ENCODE data around the gene SUSD6. TPM values are rescaled to one million over a fixed set of nuclear protein-coding genes. Genes with fewer than 3 reads are reported as not detected.
A peak's percentile ranks its signal among the peaks of the same experiment; 100 is the strongest.
"Not testable (repeated sequence)": the region's sequence is repeated elsewhere in the genome, so short reads cannot be mapped to it uniquely, and the experiment has no call there.

SUSD6 gene
- total RNA-seq, 1 donor from 2014 or later, result 4.9 TPM

- FAIRE-seq, result no peak
Observed at GRCh38 chr14:69705706-69706105, 94.3 kb downstream of the SUSD6 start.

GRCh38 chr14:69708049-69708448, 96.7 kb downstream of the SUSD6 start:
- FAIRE-seq (no peak), DNase-seq (ENCODE audit: low spot score in 2 of 2) (no peak)

More at GRCh38 chr14:69705706-69706105, 94.3 kb downstream of the SUSD6 start:
- DNase-seq (ENCODE audit: low spot score in 2 of 2), result no peak

GRCh38 chr14:69708586-69709560, 97.5 kb downstream of the SUSD6 start:
- DNase-seq (ENCODE audit: low spot score in 2 of 2) (no peak), FAIRE-seq (no peak)

- FAIRE-seq (no peak), DNase-seq (ENCODE audit: low spot score in 2 of 2) (no peak)
Observed at GRCh38 chr14:69710378-69710777, 99.0 kb downstream of the SUSD6 start.

- DNase-seq (ENCODE audit: low spot score in 2 of 2) (no peak), FAIRE-seq (no peak)
Observed at GRCh38 chr14:69711065-69711464, 99.7 kb downstream of the SUSD6 start.

GRCh38 chr14:69711477-69711876, 100.1 kb downstream of the SUSD6 start:
- DNase-seq (ENCODE audit: low spot score in 2 of 2) (no peak), FAIRE-seq (no peak)

GRCh38 chr14:69711881-69712560, 100.6 kb downstream of the SUSD6 start:
- no peak for FAIRE-seq
- DNase-seq (ENCODE audit: low spot score in 2 of 2), result no peak

- DNase-seq (ENCODE audit: low spot score in 2 of 2) (no peak), FAIRE-seq (no peak)
Observed at GRCh38 chr14:69712599-69713088, 101.2 kb downstream of the SUSD6 start.

- no peak for DNase-seq (ENCODE audit: low spot score in 2 of 2)
- FAIRE-seq, result no peak
Observed at GRCh38 chr14:69713209-69713781, 101.9 kb downstream of the SUSD6 start.

- DNase-seq (ENCODE audit: low spot score in 2 of 2), result no peak
- FAIRE-seq, result no peak
Observed at GRCh38 chr14:69713993-69714679, 102.7 kb downstream of the SUSD6 start.

GRCh38 chr14:69715725-69716477, 104.5 kb downstream of the SUSD6 start:
- DNase-seq (ENCODE audit: low spot score in 2 of 2) (peak; percentile 50 to 60), FAIRE-seq (no peak)

GRCh38 chr14:69716478-69717187, 105.2 kb downstream of the SUSD6 start:
- DNase-seq (ENCODE audit: low spot score in 2 of 2), result no peak

GRCh38 chr14:69718614-69719013, 107.2 kb downstream of the SUSD6 start:
- not testable (repeated sequence) for DNase-seq (ENCODE audit: low spot score in 2 of 2); FAIRE-seq

More at GRCh38 chr14:69716478-69717187, 105.2 kb downstream of the SUSD6 start:
- no peak for FAIRE-seq

- DNase-seq (ENCODE audit: low spot score in 2 of 2) (no peak), FAIRE-seq (no peak)
Observed at GRCh38 chr14:69719501-69719951, 108.1 kb downstream of the SUSD6 start.

- DNase-seq (ENCODE audit: low spot score in 2 of 2) (no peak), FAIRE-seq (no peak)
Observed at GRCh38 chr14:69720912-69721311, 109.5 kb downstream of the SUSD6 start.

- DNase-seq (ENCODE audit: low spot score in 2 of 2) (peak; percentile 82 to 88), FAIRE-seq (no peak)
Observed at GRCh38 chr14:69726761-69727511, 115.5 kb downstream of the SUSD6 start.

GRCh38 chr14:69727860-69728259, 116.5 kb downstream of the SUSD6 start:
- no peak for FAIRE-seq

More at GRCh38 chr14:69727860-69728259, 116.5 kb downstream of the SUSD6 start:
- DNase-seq (ENCODE audit: low spot score in 2 of 2), result no peak

Measured in frontal cortex (tissue), 4 donors.